Breast epithelium (tissue), 4 donors: ENCODE data around the gene FBLN1. TPM values are rescaled to one million over a fixed set of nuclear protein-coding genes. Genes with fewer than 3 reads are reported as not detected.
A peak's percentile ranks its signal among the peaks of the same experiment; 100 is the strongest.

ENCODE experiments used
- DNase-seq, 2 donors: peaks; one replicate each; pipeline ENCODE4 v3.0.0-alpha.2; 2019; ENCODE audit warnings: low spot score in 2 of 2
- H3K27ac ChIP-seq, 2 donors: fragments of 200-600 bp; sonication (generic) in 1 of 2; one replicate each; pipeline ENCODE4 v1.5.1; 2016 to 2019; ENCODE audit warnings: mild to moderate bottlenecking in 1 of 2
- H3K27me3 ChIP-seq, 2 donors: fragments of 200-600 bp; sonication (generic) in 1 of 2; one replicate each; pipeline versions ENCODE4 v1.5.1 to v1.6.0; 2017 to 2019; ENCODE audit warnings: control low read depth in 1 of 2, mild to moderate bottlenecking in 1 of 2
- H3K36me3 ChIP-seq: fragments of 200-600 bp; one replicate; pipeline ENCODE4 v1.5.1; 2019
- H3K4me1 ChIP-seq, 2 donors: fragments of 200-600 bp; sonication (generic); one replicate each; pipeline ENCODE4 v1.5.1; 2016 to 2019; ENCODE audit warnings: control low read depth in 1 of 2
- H3K4me3 ChIP-seq, 3 donors: fragments of 200-600 bp; sonication (generic); 1 replicate in 2 of 3; 2 replicates in 1 of 3; pipeline ENCODE4 v1.5.1; 2016 to 2019; ENCODE audit warnings: mild to moderate bottlenecking in 3 of 3, moderate library complexity in 2 of 3
- H3K9me3 ChIP-seq, 2 donors: fragments of 200-600 bp; sonication (generic) in 1 of 2; one replicate each; pipeline ENCODE4 v1.5.1; 2016 to 2019; ENCODE audit warnings: control low read depth in 1 of 2
- POLR2A ChIP-seq: fragments of 450-650 bp; IDR thresholded peaks from one replicate; pipeline ENCODE4 v1.6.1; 2016; ENCODE audit warnings: antibody characterized with exemption, mild to moderate bottlenecking, moderate library complexity
- POLR2AphosphoS5 ChIP-seq, 3 donors: sonication (generic); formaldehyde crosslinking; IDR thresholded peaks; one replicate each; pipeline ENCODE4 v1.6.1; 2017; ENCODE audit warnings: antibody characterized with exemption in 3 of 3
- intact Hi-C: fragments of 100-400 bp; cut with DNase I; formaldehyde crosslinking; loops from one replicate; pipeline ENCODE4 v1.15.1; 2023; ENCODE audit warnings: low total_unique reads
- total RNA-seq, 3 donors: library from RNA; depleted of rRNA; stranded (reverse); fragments of >200 nt; gene quantifications; one replicate each; pipeline ENCODE4 v1.1.0, GENCODE V29; 2016
- TF ChIP-seq, protein P1 (sequence below), 3 donors: fragments of 450-650 bp; IDR thresholded peaks; one replicate each; pipeline ENCODE4 v1.5.1; 2016 to 2017; ENCODE audit warnings: antibody characterized with exemption in 3 of 3, mild to moderate bottlenecking in 3 of 3, moderate library complexity in 3 of 3

FBLN1 gene
- total RNA-seq, 3 donors from 2014 or later: 115 to 293 (median 267) TPM

DNA sequence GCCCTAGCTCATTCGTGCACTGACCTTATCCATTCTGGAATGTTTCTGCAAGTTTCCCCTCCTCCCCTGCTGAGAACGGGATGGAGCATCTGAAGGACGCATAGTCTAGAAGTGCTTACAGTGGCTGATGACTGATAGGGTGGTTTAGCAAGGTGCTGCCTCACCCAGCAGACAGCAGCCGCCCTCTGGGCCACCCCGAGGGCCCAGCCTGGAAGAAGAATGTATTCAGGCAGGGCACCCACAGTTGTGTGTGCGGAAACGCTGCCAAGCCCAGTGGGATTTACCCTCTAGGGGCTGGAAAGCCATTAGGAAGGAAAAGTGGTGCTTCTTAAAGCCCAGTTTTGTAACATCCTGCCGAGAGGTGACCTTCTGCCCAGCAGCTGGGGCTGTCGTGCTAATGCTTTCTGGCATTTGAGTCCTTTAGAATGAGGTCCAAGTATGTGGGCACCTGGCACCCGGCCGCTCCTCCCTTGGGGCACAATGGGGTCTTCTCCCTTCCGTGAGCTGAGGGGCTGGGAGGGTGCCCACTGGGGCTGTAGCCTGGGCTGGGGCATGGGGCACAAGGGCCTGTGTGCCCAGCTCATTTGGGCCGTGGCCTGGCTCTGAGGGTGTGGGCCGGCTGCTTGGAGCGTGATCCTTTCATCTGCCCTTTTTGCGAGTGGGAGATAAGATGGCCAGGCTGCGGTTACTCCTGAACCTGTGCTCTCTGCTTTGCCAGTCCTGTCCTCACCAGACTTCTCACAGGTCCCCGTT lies 14.4 kb downstream of the FBLN1 start:
- H3K36me3 ChIP-seq: no peaks in the 10 kb centered on the region
- TF ChIP-seq, protein P1, sequence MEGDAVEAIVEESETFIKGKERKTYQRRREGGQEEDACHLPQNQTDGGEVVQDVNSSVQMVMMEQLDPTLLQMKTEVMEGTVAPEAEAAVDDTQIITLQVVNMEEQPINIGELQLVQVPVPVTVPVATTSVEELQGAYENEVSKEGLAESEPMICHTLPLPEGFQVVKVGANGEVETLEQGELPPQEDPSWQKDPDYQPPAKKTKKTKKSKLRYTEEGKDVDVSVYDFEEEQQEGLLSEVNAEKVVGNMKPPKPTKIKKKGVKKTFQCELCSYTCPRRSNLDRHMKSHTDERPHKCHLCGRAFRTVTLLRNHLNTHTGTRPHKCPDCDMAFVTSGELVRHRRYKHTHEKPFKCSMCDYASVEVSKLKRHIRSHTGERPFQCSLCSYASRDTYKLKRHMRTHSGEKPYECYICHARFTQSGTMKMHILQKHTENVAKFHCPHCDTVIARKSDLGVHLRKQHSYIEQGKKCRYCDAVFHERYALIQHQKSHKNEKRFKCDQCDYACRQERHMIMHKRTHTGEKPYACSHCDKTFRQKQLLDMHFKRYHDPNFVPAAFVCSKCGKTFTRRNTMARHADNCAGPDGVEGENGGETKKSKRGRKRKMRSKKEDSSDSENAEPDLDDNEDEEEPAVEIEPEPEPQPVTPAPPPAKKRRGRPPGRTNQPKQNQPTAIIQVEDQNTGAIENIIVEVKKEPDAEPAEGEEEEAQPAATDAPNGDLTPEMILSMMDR (IDR thresholded peaks at IDR 0.05): no peak
- TF ChIP-seq POLR2A (no peak), POLR2AphosphoS5 (IDR thresholded peaks at IDR 0.05) (no peak)
- H3K27me3 ChIP-seq: no peaks in the 10 kb centered on the region
- intact Hi-C loops: no loop called here
- H3K27ac ChIP-seq: peak overlapping the region; percentile 72 to 94
- DNase-seq: no peak
- H3K4me3 ChIP-seq: no peak overlapping the region
- H3K4me1 ChIP-seq: peaks cover 3 to 4% of the 10 kb centered on the region in 2 donors
- no peaks in the 10 kb centered on the region for H3K9me3 ChIP-seq

DNA sequence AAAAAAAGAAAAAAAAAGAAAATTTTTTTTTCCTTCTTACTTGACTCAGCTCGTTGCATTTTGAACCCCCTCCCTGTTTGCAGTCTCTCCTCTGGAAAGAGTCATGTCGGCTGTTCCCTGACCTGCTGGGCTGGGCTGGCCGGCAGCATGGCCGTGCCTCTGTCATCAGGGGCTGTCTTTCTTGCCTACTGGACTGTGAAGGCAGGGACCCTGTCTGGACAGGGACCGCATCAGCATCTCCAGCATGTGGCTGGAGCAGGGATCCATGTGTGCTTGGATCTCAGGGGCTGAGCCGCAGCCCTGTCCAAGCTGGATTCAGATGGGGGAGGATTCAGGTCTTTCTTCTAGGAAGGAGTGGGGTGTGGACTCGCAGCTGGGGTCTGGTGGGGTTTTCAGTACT lies 15.5 kb downstream of the FBLN1 start:
- H3K9me3 ChIP-seq: no peaks in the 10 kb centered on the region
- peaks cover 3 to 4% of the 10 kb centered on the region in 2 donors for H3K4me1 ChIP-seq
- intact Hi-C loops: no loop called here
- no peak for DNase-seq
- no peak overlapping the region for H3K4me3 ChIP-seq
- peak overlapping the region; percentile 23 to 52 for H3K27ac ChIP-seq
- no peaks in the 10 kb centered on the region for H3K27me3 ChIP-seq
- no peak for TF ChIP-seq POLR2A
- TF ChIP-seq, protein P1 (IDR thresholded peaks at IDR 0.05): no peak
- TF ChIP-seq POLR2AphosphoS5 (IDR thresholded peaks at IDR 0.05): no peak
- no peaks in the 10 kb centered on the region for H3K36me3 ChIP-seq

DNA sequence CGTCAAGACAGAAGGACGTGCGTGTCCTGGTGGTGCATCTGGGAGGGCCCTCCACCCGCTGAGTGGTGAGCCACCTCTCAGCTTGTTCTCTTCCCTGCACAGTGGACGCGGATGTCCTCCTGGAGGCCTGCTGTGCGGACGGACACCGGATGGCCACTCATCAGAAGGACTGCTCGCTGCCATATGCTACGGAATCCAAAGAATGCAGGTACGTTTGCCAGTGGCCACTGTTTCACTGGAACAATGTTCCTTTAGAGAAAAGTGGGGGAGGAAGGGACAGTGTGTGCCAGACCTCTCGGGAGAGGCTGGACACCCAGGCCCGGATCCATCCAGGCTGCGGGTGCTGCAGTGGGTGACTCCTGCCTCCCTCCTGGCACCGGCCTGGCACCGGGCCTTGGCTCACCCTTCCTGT lies 15.9 kb downstream of the FBLN1 start:
- peak overlapping the region; percentile 23 to 52 for H3K27ac ChIP-seq
- no peak overlapping the region for H3K4me3 ChIP-seq
- intact Hi-C loops: no loop called here
- no peaks in the 10 kb centered on the region for H3K9me3 ChIP-seq
- TF ChIP-seq, protein P1 (IDR thresholded peaks at IDR 0.05): no peak
- TF ChIP-seq POLR2AphosphoS5 (IDR thresholded peaks at IDR 0.05) (peak in 1 of 3 donors; percentile 44), POLR2A (no peak)
- no peaks in the 10 kb centered on the region for H3K36me3 ChIP-seq
- peaks cover 3 to 4% of the 10 kb centered on the region in 2 donors for H3K4me1 ChIP-seq
- no peaks in the 10 kb centered on the region for H3K27me3 ChIP-seq
- DNase-seq: peak in 1 of 2 donors; percentile 89

DNA sequence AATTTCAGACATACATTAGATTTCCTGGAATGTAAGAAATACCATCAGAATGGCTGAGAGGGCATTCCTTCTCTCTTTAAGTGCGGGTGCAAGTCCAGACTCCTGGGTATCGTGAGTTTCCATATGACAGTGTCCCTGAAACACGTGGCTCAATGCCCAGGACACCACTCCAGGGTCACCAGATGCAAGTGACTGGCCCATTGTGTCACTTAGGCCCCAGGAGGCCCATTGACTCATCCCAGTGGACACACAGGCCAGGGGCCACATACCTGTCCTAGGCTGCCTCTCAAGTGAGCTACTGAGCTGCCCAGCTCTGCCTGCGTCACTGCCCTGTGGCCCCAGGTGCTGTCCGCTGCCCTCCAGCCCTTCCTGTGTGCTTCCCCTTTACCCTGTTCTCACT lies 18.5 kb downstream of the FBLN1 start:
- H3K4me3 ChIP-seq: no peak overlapping the region
- H3K27me3 ChIP-seq: no peaks in the 10 kb centered on the region
- DNase-seq: no peak
- intact Hi-C loops: no loop called here
- TF ChIP-seq POLR2A (no peak), POLR2AphosphoS5 (IDR thresholded peaks at IDR 0.05) (no peak)
- TF ChIP-seq, protein P1 (IDR thresholded peaks at IDR 0.05): no peak
- no peaks in the 10 kb centered on the region for H3K36me3 ChIP-seq
- no peaks in the 10 kb centered on the region for H3K9me3 ChIP-seq
- H3K4me1 ChIP-seq: no peaks in the 10 kb centered on the region
- H3K27ac ChIP-seq: peak overlapping the region; percentile 20 to 30

DNA sequence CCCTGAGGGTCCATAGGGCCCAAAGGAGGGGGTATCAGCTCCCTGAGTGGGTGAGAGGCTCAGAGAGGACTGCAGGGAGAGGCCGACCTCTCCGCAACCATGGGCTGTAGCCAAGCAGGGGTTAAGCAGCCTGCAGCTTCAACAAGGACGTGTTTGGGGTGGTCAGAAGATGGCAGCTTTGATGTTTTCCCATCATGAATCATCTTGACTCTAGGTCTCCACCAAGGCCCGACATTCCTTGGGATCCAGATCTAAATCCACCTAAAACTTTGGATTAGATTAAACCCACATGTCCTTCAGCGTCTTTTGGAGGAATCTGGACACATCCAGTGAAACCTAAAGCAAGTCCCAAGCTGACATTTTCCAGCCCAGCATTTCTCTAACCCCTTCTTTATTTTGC lies 19.8 kb downstream of the FBLN1 start:
- Histone ChIP-seq H3K4me3 (no peak overlapping the region), H3K27ac (peak overlapping the region; percentile 13 to 71), H3K9me3 (no peaks in the 10 kb centered on the region), H3K27me3 (no peaks in the 10 kb centered on the region), H3K4me1 (no peaks in the 10 kb centered on the region), H3K36me3 (no peaks in the 10 kb centered on the region)
- TF ChIP-seq, protein P1 (IDR thresholded peaks at IDR 0.05): no peak
- no peak for TF ChIP-seq POLR2AphosphoS5 (IDR thresholded peaks at IDR 0.05)
- no peak for TF ChIP-seq POLR2A
- intact Hi-C loops: no loop called here
- DNase-seq: no peak
